Subcutaneous adipose tissue (tissue), 4 donors: ENCODE data around the gene NCAPD3. TPM values are rescaled to one million over a fixed set of nuclear protein-coding genes. Genes with fewer than 3 reads are reported as not detected.

Experiments
- total RNA-seq, 4 donors: library from RNA; depleted of rRNA; stranded (reverse); fragments of >200 nt; gene quantifications; one replicate each; pipeline ENCODE4 v1.1.0, GENCODE V29; 2016
- TF ChIP-seq, protein P1 (sequence below): fragments of 450-650 bp; IDR thresholded peaks from one replicate; pipeline ENCODE4 v1.5.1; 2016; ENCODE audit warnings: low read depth, mild to moderate bottlenecking, control low read depth, antibody characterized with exemption, moderate library complexity

The NCAPD3 gene, protein sequence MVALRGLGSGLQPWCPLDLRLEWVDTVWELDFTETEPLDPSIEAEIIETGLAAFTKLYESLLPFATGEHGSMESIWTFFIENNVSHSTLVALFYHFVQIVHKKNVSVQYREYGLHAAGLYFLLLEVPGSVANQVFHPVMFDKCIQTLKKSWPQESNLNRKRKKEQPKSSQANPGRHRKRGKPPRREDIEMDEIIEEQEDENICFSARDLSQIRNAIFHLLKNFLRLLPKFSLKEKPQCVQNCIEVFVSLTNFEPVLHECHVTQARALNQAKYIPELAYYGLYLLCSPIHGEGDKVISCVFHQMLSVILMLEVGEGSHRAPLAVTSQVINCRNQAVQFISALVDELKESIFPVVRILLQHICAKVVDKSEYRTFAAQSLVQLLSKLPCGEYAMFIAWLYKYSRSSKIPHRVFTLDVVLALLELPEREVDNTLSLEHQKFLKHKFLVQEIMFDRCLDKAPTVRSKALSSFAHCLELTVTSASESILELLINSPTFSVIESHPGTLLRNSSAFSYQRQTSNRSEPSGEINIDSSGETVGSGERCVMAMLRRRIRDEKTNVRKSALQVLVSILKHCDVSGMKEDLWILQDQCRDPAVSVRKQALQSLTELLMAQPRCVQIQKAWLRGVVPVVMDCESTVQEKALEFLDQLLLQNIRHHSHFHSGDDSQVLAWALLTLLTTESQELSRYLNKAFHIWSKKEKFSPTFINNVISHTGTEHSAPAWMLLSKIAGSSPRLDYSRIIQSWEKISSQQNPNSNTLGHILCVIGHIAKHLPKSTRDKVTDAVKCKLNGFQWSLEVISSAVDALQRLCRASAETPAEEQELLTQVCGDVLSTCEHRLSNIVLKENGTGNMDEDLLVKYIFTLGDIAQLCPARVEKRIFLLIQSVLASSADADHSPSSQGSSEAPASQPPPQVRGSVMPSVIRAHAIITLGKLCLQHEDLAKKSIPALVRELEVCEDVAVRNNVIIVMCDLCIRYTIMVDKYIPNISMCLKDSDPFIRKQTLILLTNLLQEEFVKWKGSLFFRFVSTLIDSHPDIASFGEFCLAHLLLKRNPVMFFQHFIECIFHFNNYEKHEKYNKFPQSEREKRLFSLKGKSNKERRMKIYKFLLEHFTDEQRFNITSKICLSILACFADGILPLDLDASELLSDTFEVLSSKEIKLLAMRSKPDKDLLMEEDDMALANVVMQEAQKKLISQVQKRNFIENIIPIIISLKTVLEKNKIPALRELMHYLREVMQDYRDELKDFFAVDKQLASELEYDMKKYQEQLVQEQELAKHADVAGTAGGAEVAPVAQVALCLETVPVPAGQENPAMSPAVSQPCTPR (N-terminal part only)
- total RNA-seq = 10 to 100 TPM; 10.5 to 18.7 (median 13.8) TPM

DNA sequence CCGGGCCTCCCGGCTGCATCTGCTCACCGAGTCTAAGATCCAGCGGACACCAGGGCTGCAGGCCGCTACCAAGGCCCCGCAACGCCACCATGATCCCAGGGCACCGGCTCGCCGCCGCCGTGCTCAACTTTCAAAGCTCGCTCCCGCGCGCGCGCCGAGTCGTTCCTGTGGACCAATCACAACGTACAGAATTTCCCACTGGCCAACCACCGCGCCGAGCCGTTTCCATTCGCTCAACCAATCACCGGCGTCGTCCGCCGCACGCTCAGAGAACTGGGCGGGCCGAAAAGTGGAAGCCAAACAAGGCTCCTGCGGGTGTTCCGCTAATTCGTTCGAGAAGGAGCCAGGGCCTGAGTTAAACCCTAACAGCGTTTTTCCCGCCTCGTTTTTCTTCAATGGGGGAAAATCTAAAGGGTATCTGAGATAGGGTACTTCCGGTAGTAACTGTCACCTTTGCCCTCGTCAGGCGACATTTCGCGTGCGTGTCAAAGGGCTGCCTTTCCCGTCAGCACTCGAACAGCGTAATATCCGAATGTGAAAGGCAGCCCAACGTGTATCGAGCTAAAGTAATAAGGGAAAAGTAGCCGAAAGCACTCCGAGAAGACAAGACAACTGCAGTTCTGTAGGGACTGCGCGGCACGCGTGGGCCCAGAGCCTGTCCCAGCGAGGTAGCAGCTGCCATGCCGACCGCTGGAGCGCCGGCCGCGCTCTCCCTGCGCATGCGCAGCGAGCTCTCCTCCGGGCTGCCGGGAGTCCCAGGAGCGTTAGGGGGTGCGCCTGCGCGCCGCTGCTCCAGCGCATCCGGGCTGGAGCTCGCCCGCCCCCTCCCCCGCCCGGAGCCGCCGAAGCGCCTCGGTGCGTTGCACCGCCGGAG is at the start of gene NCAPD3, which contains the start of gene VPS26B:
NCAPD3 (minus strand) TSS at position 132 of the 874 bp plus-strand sequence; CDS start at position 91, 41 bp downstream.
VPS26B (plus strand) TSS at position 836 of the 874 bp plus-strand sequence. CDS start 452 bp downstream, outside the sequence.
- TF ChIP-seq, protein P1, sequence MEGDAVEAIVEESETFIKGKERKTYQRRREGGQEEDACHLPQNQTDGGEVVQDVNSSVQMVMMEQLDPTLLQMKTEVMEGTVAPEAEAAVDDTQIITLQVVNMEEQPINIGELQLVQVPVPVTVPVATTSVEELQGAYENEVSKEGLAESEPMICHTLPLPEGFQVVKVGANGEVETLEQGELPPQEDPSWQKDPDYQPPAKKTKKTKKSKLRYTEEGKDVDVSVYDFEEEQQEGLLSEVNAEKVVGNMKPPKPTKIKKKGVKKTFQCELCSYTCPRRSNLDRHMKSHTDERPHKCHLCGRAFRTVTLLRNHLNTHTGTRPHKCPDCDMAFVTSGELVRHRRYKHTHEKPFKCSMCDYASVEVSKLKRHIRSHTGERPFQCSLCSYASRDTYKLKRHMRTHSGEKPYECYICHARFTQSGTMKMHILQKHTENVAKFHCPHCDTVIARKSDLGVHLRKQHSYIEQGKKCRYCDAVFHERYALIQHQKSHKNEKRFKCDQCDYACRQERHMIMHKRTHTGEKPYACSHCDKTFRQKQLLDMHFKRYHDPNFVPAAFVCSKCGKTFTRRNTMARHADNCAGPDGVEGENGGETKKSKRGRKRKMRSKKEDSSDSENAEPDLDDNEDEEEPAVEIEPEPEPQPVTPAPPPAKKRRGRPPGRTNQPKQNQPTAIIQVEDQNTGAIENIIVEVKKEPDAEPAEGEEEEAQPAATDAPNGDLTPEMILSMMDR = no peak

DNA sequence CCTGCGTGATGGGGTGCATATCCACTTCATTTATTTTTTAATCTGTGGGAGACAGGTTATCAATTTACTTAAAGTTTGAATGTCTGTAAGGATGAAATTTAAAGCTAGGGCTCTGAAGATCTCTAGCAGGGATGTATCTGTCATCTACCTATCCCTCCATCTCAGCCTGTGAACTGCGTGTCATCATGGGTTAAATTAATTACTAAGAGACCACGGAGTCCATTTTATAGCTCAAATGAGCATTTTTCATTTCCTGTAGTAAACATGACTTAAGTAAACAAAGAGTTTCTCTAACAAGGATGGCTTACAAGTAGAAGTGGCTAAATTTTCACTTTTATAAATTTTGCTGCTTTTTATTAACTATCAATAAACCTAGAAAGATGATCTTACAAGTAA is 49.5 kb upstream of the NCAPD3 start:
- TF ChIP-seq, protein P1 = no peak

- TF ChIP-seq, protein P1 = no peak
Measured at GRCh38 chr11:134272381-134273316, 48.9 kb upstream of the NCAPD3 start.

GRCh38 chr11:134271978-134272377 is 48.2 kb upstream of the NCAPD3 start:
- TF ChIP-seq, protein P1 = no peak

DNA sequence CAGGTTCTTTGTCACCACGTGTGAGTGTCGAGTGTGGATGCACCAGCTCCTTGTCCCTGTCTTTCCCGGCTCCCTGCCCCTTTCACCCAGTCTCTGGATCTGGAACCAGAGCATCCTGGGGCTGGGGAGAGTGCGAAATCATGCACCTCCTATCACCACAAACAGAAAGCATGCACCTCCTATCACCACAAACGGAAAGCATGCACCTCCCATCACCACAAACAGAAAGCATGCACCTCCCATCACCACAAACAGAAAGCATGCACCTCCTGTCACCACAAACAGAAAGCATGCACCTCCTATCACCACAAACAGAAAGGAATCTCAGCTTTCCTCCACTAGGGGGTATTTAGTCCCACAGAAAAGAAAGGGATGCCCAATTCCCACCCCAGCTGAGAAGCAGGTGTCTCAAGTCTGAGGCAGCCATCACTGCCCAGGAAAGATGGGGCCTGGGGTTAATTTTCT is 46.5 kb upstream of the NCAPD3 start:
- TF ChIP-seq, protein P1 = no peak
